H9 (cell line): ENCODE data around the gene OR51F1. TPM values are rescaled to one million over a fixed set of nuclear protein-coding genes. Genes with fewer than 3 reads are reported as not detected.

Source experiments
- DNase-seq: peaks from one replicate; pipeline ENCODE4 v3.0.0-alpha.2; 2017
- H2AFZ ChIP-seq: one replicate; pipeline ENCODE4 v1.6.1; 2013; ENCODE audit warnings: mild to moderate bottlenecking, low read length, control low read depth, moderate library complexity
- H2AK5ac ChIP-seq: 2 replicates; pipeline ENCODE4 v1.6.1; 2013; ENCODE audit warnings: low read length, control low read depth, mixed read lengths; ENCODE audit not compliant: insufficient read length
- H2BK120ac ChIP-seq: one replicate; pipeline ENCODE4 v1.6.1; 2013; ENCODE audit warnings: low read depth, mild to moderate bottlenecking, low read length, control low read depth, inconsistent platforms; ENCODE audit not compliant: poor library complexity, severe bottlenecking
- H2BK12ac ChIP-seq: 2 replicates; pipeline ENCODE4 v1.6.1; 2013; ENCODE audit warnings: low read length, control low read depth, mixed read lengths, low read depth; ENCODE audit not compliant: insufficient read length
- H2BK15ac ChIP-seq: 2 replicates; pipeline ENCODE4 v1.6.1; 2013; ENCODE audit warnings: low read depth, low read length, control low read depth
- H2BK20ac ChIP-seq: one replicate; pipeline ENCODE4 v1.6.1; 2013; ENCODE audit warnings: low read depth, mild to moderate bottlenecking, low read length, control low read depth, inconsistent platforms; ENCODE audit not compliant: poor library complexity, severe bottlenecking
- H2BK5ac ChIP-seq: 2 replicates; pipeline ENCODE4 v1.6.1; 2013; ENCODE audit warnings: low read length, control low read depth, mixed read lengths; ENCODE audit not compliant: insufficient read length
- H3K14ac ChIP-seq: 2 replicates; pipeline ENCODE4 v1.6.1; 2013; ENCODE audit warnings: low read length, control low read depth; ENCODE audit not compliant: insufficient read depth
- H3K18ac ChIP-seq: 2 replicates; pipeline ENCODE4 v1.6.1; 2013; ENCODE audit warnings: low read depth, mild to moderate bottlenecking, mixed read lengths, low read length, control low read depth; ENCODE audit not compliant: insufficient read length
- H3K23ac ChIP-seq: 2 replicates; pipeline ENCODE4 v1.6.1; 2013; ENCODE audit warnings: low read length, control low read depth, mixed read lengths, low read depth; ENCODE audit not compliant: insufficient read length
- H3K23me2 ChIP-seq: 2 replicates; pipeline ENCODE4 v1.6.1; 2013; ENCODE audit warnings: low read depth, mild to moderate bottlenecking, mixed read lengths, low read length, control low read depth; ENCODE audit not compliant: insufficient read length, poor library complexity, severe bottlenecking
- H3K27ac ChIP-seq: 2 replicates; pipeline ENCODE4 v1.5.1; 2013; ENCODE audit warnings: low read length, control low read depth, mixed read lengths, low read depth; ENCODE audit not compliant: insufficient read length
- H3K27me3 ChIP-seq: 2 replicates; pipeline ENCODE4 v1.6.1; 2013; ENCODE audit warnings: low read length, control low read depth, inconsistent platforms; ENCODE audit not compliant: insufficient read depth
- H3K4ac ChIP-seq: 2 replicates; pipeline ENCODE4 v1.6.1; 2013; ENCODE audit warnings: low read depth, mild to moderate bottlenecking, control low read depth, inconsistent platforms, low read length, moderate library complexity
- H3K4me1 ChIP-seq: 2 replicates; pipeline ENCODE4 v1.6.1; 2013; ENCODE audit warnings: low read length, control low read depth, inconsistent platforms; ENCODE audit not compliant: insufficient read depth
- H3K4me2 ChIP-seq: 2 replicates; pipeline ENCODE4 v1.6.1; 2013; ENCODE audit warnings: low read length, control low read depth, mixed read lengths; ENCODE audit not compliant: insufficient read length, insufficient read depth
- H3K56ac ChIP-seq: 2 replicates; pipeline ENCODE4 v1.6.1; 2013; ENCODE audit warnings: low read depth, mild to moderate bottlenecking, mixed read lengths, low read length, control low read depth; ENCODE audit not compliant: insufficient read length
- H3K79me1 ChIP-seq: 2 replicates; pipeline ENCODE4 v1.6.1; 2013; ENCODE audit warnings: low read depth, mild to moderate bottlenecking, moderate library complexity, low read length, control low read depth, inconsistent platforms; ENCODE audit not compliant: insufficient read depth, poor library complexity, severe bottlenecking
- H3K79me2 ChIP-seq: 2 replicates; pipeline ENCODE4 v1.6.1; 2013; ENCODE audit warnings: low read length, control low read depth, inconsistent platforms; ENCODE audit not compliant: insufficient read depth
- H3K9ac ChIP-seq: 2 replicates; pipeline ENCODE4 v1.6.1; 2013; ENCODE audit warnings: low read length, control low read depth, mixed read lengths; ENCODE audit not compliant: insufficient read length; ENCODE audit errors: extremely low read depth
- H3K9me3 ChIP-seq: one replicate; pipeline ENCODE4 v1.6.1; 2013; ENCODE audit warnings: low read depth, low read length, inconsistent platforms; ENCODE audit not compliant: control insufficient read depth
- H3T11ph ChIP-seq: one replicate; pipeline ENCODE4 v1.6.1; 2013; ENCODE audit warnings: mild to moderate bottlenecking, low read length, control low read depth, inconsistent platforms
- H4K20me1 ChIP-seq: one replicate; pipeline ENCODE4 v1.6.1; 2013; ENCODE audit not compliant: control insufficient read depth, insufficient read length, insufficient read depth
- H4K5ac ChIP-seq: 2 replicates; pipeline ENCODE4 v1.6.1; 2013; ENCODE audit warnings: low read depth, mild to moderate bottlenecking, mixed read lengths, low read length, control low read depth; ENCODE audit not compliant: insufficient read length
- H4K8ac ChIP-seq: replicated peaks from 2 replicates; pipeline ENCODE4 v1.6.1; 2013; ENCODE audit warnings: low read length, control low read depth, mixed read lengths, low read depth; ENCODE audit not compliant: insufficient read length
- H4K91ac ChIP-seq: 2 replicates; pipeline ENCODE4 v1.6.1; 2013; ENCODE audit warnings: low read depth, mild to moderate bottlenecking, moderate library complexity, mixed read lengths, low read length, control low read depth; ENCODE audit not compliant: insufficient read length
- H3K27ac Mint-ChIP-seq, 3 experiments: 2 replicates in 2 of 3; 3 replicates in 1 of 3; pipeline ENCODE4 v1.8.0; 2020 to 2021; ENCODE audit warnings: mixed read lengths in 3 of 3, mild to moderate bottlenecking in 1 of 3, moderate library complexity in 1 of 3
- H3K27me3 Mint-ChIP-seq: 2 replicates; pipeline ENCODE4 v1.8.0; 2021; ENCODE audit warnings: low read depth, mild to moderate bottlenecking, moderate library complexity, mixed read lengths
- H3K36me3 Mint-ChIP-seq, 3 experiments: 2 replicates in 2 of 3; 3 replicates in 1 of 3; pipeline ENCODE4 v1.8.0; 2020 to 2021; ENCODE audit warnings: low read depth in 3 of 3, mixed read lengths in 3 of 3; ENCODE audit not compliant: insufficient read depth in 1 of 3
- H3K4me1 Mint-ChIP-seq, 2 experiments: 2 replicates each; pipeline ENCODE4 v1.8.0; 2020; ENCODE audit warnings: mixed read lengths in 2 of 2
- H3K4me3 Mint-ChIP-seq, 2 experiments: 2 replicates in 1 of 2; 3 replicates in 1 of 2; pipeline ENCODE4 v1.8.0; 2020 to 2021; ENCODE audit warnings: mild to moderate bottlenecking in 2 of 2, mixed read lengths in 2 of 2, moderate library complexity in 1 of 2
- H3K9me3 Mint-ChIP-seq, 2 experiments: 2 replicates in 1 of 2; 3 replicates in 1 of 2; pipeline ENCODE4 v1.8.0; 2020; ENCODE audit warnings: mild to moderate bottlenecking in 2 of 2, mixed read lengths in 2 of 2, moderate library complexity in 1 of 2
- CTCF ChIP-seq: fragments of 200-600 bp; sonication (generic); conservative IDR thresholded peaks from 3 replicates; pipeline ENCODE4 v1.8.0; 2021; ENCODE audit warnings: antibody characterized with exemption, mild to moderate bottlenecking
- WGBS: extraction: QIAGEN DNeasy Blood & Tissue Kit; methylation state at CpG from one replicate; pipeline ENCODE4 v1.1.7; 2013; ENCODE audit warnings: missing lambda C conversion rate, low lambda C conversion rate, mixed read lengths; ENCODE audit not compliant: insufficient read length; ENCODE audit errors: extremely low coverage; 5-methylcytosine and 5-hydroxymethylcytosine counted together
- total RNA-seq: library from RNA; stranded (reverse); gene quantifications from 2 replicates; pipeline ENCODE4 v1.2.1, GENCODE V29; 2021

Gene OR51F1
- total RNA-seq, 1 experiment from 2014 or later, result not detected

GRCh38 chr11:4766420-4767043, 3.2 kb downstream of the OR51F1 start:
- Histone ChIP-seq H2BK20ac (no peak overlapping the region), H4K5ac (no peak overlapping the region), H3K4me1 (no peaks in the 10 kb centered on the region), H3K56ac (no peak overlapping the region), H2BK15ac (no peak overlapping the region), H4K8ac (no peak overlapping the region), H2AFZ (no peak overlapping the region), H3K9me3 (no peaks in the 10 kb centered on the region), H3K79me1 (no peaks in the 10 kb centered on the region), H3K14ac (no peak overlapping the region), H3T11ph (no peak overlapping the region), H3K9ac (no peak overlapping the region), H2BK120ac (no peak overlapping the region), H3K79me2 (no peaks in the 10 kb centered on the region), H2BK5ac (no peak overlapping the region), H3K23ac (no peak overlapping the region), H3K27ac (no peak overlapping the region), H3K18ac (no peak overlapping the region), H2AK5ac (no peak overlapping the region), H3K27me3 (no peaks in the 10 kb centered on the region), H3K4me2 (no peak overlapping the region), H3K4ac (no peak overlapping the region), H3K23me2 (no peaks in the 10 kb centered on the region), H4K20me1 (no peaks in the 10 kb centered on the region), H2BK12ac (no peak overlapping the region), H4K91ac (no peak overlapping the region)
- no CpG with 5 or more reads among the region's 6 CpGs for WGBS
- Mint-ChIP-seq H3K27me3 (no peaks in the 10 kb centered on the region), H3K9me3 (no peaks in the 10 kb centered on the region), H3K4me1 (no peaks in the 10 kb centered on the region), H3K27ac (no peak overlapping the region), H3K36me3 (no peaks in the 10 kb centered on the region), H3K4me3 (no peak overlapping the region)
- DNase-seq, result no peak
- no peak for TF ChIP-seq CTCF
